EL (cell line): ENCODE data around the gene SLC3A2.
A peak's percentile ranks its signal among the peaks of the same experiment; 100 is the strongest.
"Not testable (repeated sequence)": the region's sequence is repeated elsewhere in the genome, so short reads cannot be mapped to it uniquely, and the experiment has no call there.

Source experiments
- DNase-seq: peaks from one replicate; pipeline ENCODE4 v3.0.0-alpha.2; 2016

Gene SLC3A2

DNA sequence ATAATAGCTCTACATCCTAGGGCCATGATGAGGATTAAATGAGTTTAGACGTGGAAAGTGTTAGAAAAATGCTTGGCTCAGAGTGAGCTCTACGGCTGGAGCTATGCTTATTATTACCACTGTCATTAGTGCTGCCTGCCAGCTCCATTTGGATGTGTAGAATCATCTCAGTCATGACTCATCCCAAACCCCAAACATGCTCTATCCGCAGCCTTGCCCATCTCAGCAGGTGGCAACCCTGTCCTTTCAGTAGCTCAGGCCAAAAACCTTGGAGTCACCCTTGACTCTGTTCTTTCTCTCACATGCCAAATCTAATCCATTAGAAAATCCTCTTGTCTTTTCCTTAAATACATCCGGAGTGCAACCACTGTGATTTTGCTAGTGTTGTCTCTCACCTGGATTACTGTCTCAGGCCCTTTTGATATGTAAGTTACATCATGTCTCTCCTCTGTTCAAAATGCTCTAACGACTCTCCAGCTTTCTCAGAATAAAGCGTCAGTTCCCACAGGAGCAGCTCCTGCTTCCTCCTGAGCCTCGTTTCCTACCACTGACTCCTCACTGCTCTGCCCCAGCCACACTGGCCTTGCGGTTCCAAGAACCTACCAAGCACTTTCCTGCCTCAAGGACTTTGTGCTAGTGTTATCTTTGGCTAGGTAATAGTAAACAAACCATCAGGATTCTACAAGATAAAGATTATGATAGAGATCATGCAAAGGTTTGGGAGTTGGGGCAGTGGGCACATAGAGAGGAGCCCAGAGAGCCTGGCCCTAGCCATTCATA lies 51.0 kb downstream of the SLC3A2 start:
- peak; percentile 32 for DNase-seq

DNA sequence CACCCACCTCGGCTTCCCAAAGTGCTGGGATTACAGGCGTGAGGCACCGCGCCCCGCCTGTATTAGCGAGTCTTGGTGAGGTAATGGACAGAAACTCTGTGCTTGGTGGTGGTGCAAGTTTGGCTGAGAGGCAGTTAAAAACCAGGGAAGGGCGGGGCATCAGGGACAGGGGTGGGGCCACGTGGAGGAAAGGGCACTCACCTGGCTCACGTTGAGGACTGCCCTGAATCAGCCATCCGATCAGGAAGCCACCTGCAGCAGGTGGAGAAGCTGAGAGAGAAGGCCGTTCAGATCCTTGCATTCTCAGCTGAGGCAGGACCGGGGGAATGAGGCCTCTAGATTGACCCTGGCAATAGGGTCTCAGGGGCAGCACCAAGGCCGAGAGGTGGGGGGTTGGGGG lies 52.6 kb downstream of the SLC3A2 start:
- no peak for DNase-seq

DNA sequence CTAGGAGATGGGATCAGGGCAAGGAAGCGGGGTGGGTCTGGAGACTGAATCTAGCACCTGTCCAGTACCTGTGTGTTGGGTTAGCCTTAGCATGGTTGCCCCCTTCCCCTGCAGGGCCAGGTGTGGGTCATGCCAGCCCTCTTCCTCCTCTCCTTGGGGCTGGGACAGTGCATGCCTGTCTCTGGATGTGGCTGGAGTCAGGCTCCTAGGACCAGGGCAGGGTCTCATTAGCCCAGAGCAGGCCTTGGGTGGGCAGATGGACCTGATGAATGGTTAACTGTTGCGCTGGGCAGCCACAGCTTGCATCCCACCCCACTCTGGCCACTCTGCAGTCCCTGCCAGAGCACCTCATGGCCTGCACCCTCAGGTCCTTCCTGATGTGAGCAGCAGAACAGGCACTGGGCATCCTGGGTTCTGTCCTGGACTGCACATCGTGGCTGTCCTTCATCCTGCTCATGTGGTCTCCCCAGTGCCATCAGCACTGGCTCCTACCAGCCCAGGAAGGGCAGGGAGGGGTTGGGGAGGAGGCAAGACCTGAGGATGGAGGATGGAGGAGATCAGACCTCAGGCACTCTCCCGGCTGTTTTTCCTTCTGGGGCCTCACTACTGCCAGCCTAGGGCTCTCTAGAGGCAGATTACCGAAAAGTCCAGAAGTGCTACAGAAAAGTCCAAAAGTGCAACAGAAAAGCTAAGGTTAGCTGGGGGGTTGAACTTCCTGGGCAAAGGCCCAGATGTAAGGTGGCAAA lies 53.2 kb downstream of the SLC3A2 start:
- no peak for DNase-seq

DNA sequence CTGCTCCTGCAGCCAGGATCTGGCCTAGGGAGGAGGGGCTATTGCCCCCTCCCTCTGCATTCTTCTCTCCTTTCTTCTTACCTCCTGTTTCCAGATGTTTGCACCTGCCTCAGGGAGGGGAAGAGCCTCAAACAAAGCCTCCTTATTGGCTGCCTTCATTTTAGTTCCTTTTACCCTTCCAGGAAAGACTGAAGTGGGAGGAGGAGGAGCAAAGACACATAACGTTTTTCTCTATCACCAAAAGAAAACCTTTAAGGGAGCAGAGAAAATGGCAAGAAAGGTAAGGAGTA lies 53.7 kb downstream of the SLC3A2 start:
- no peak for DNase-seq

DNA sequence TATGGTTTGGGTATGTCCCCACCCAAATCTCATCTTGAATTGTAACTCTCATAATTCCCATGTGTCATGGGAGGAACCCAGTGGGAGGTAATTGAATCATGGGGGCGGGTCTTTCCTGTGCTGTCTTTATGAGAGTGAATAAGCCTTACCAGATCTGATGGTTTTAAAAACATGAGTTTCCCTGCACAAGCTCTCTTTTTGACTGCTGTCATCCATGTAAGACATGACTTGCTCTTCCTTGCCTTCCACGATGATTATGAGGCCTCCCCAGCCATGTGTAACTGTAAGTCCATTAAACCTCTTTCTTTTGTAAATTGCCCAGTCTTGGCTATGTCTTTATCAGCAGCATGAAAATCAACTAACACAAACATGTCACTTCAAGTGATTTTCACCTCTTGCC lies 56.8 kb downstream of the SLC3A2 start:
- not testable (repeated sequence) for DNase-seq
